Bronchial epithelial cell (primary cell): Measurements from ENCODE around the gene SLC5A4. TPM values are rescaled to one million over a fixed set of nuclear protein-coding genes. Genes with fewer than 3 reads are reported as not detected.

Experiments used
- DNase-seq: peaks from one replicate; pipeline ENCODE4 v3.0.0-alpha.2; 2010; ENCODE audit warnings: low read depth
- FAIRE-seq: peaks from 2 replicates; lab custom pipeline; 2011; peaks lifted over from hg19 to GRCh38; lab: Jason Lieb, UNC
- H3K27me3 ChIP-seq: 2 replicates; pipeline ENCODE4 v1.5.1; 2011; ENCODE audit warnings: low read length; ENCODE audit not compliant: control insufficient read depth, insufficient read depth
- H3K36me3 ChIP-seq: 2 replicates; pipeline ENCODE4 v1.5.1; 2011; ENCODE audit warnings: low read length; ENCODE audit not compliant: control insufficient read depth, insufficient read depth
- H3K4me3 ChIP-seq: 2 replicates; pipeline ENCODE4 v1.5.1; 2011; ENCODE audit warnings: mild to moderate bottlenecking, low read depth, low read length, control low read depth
- total RNA-seq: library from RNA; depleted of rRNA; stranded (reverse); fragments of >200 nt; gene quantifications from 2 replicates; pipeline ENCODE4 v1.2.1, GENCODE V29; 2014
- TF ChIP-seq, protein P1 (sequence below): IDR thresholded peaks from 2 replicates; pipeline ENCODE4 v1.5.1; 2011; ENCODE audit warnings: mild to moderate bottlenecking, moderate library complexity, low read length, control low read depth, inconsistent platforms; ENCODE audit not compliant: insufficient read depth, severe bottlenecking

SLC5A4 gene
- total RNA-seq, 1 donor from 2014 or later, result not detected

DNA sequence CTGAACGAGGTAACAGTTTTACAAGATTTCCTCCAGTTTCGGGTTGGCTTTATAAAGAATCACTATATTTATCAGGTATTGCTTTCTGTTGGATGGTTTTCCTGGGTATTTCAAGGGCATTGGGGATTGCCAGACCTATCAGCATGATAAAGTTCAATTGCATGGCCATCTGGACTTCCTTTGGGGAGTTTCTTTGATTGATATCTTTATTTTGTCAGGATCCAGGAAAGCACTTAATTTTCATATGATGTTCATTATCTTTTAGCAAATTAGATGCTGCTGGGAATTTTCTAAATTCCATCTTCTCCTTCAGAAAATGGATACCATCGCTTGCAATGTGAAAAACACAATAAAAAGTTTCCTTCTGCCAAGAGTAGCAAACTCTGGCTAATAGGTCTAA, 71.5 kb downstream of the SLC5A4 start:
- Histone ChIP-seq H3K4me3 (no peak overlapping the region), H3K27me3 (no peaks in the 10 kb centered on the region), H3K36me3 (no peaks in the 10 kb centered on the region)
- TF ChIP-seq, protein P1, sequence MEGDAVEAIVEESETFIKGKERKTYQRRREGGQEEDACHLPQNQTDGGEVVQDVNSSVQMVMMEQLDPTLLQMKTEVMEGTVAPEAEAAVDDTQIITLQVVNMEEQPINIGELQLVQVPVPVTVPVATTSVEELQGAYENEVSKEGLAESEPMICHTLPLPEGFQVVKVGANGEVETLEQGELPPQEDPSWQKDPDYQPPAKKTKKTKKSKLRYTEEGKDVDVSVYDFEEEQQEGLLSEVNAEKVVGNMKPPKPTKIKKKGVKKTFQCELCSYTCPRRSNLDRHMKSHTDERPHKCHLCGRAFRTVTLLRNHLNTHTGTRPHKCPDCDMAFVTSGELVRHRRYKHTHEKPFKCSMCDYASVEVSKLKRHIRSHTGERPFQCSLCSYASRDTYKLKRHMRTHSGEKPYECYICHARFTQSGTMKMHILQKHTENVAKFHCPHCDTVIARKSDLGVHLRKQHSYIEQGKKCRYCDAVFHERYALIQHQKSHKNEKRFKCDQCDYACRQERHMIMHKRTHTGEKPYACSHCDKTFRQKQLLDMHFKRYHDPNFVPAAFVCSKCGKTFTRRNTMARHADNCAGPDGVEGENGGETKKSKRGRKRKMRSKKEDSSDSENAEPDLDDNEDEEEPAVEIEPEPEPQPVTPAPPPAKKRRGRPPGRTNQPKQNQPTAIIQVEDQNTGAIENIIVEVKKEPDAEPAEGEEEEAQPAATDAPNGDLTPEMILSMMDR, result no peak
- FAIRE-seq, result no peak
- no peak for DNase-seq

DNA sequence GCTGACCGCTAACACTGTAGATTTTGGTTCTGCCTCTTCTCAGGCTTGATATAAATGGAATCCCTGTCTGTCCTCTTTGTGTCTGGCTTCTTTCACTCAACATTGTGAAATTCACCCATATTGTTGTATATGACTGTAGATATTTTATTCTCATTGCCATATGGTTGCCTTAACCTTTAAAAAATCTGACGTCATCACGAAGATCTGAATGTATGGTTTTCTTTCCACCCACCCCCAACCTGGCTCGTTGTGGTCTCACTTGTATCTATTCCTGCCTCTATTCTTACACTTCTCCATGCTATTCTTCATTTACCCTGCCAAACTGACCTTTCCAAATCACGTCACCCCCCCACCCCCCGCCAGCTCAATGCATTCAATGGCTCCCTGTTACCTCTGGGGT, 74.1 kb downstream of the SLC5A4 start:
- TF ChIP-seq, protein P1, result no peak
- Histone ChIP-seq H3K27me3 (no peaks in the 10 kb centered on the region), H3K36me3 (no peaks in the 10 kb centered on the region), H3K4me3 (no peak overlapping the region)
- FAIRE-seq, result no peak
- DNase-seq, result no peak

DNA sequence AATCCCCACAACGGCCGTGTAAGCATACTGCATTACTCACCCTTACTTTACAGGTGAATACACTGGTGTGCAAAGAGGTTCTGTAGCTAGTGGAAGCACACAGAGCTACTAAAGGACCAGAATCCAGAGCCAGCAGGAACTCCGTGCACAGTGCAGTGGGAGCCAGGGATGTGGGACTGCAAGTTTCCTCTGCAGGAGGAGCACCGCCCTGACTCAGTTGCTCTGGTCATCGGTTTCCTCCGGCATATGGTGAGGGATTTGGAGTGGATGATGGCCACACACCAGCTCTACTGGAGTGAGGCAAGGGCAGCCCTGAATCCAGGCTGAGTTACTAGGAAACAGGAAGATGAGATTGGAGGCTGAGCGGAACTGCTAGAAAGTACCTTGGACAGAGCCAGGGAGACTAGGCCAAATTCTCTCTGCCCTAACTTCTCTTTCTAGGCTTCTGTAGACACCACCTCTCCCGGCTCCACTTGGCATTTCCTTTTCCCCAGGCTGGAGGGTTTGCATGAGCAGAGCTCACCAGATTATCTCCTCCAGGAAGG, 77.9 kb downstream of the SLC5A4 start:
- Histone ChIP-seq H3K27me3 (peaks cover 2% of the 10 kb centered on the region), H3K36me3 (no peaks in the 10 kb centered on the region), H3K4me3 (no peak overlapping the region)
- TF ChIP-seq, protein P1, result no peak
- DNase-seq (no peak), FAIRE-seq (no peak)

DNA sequence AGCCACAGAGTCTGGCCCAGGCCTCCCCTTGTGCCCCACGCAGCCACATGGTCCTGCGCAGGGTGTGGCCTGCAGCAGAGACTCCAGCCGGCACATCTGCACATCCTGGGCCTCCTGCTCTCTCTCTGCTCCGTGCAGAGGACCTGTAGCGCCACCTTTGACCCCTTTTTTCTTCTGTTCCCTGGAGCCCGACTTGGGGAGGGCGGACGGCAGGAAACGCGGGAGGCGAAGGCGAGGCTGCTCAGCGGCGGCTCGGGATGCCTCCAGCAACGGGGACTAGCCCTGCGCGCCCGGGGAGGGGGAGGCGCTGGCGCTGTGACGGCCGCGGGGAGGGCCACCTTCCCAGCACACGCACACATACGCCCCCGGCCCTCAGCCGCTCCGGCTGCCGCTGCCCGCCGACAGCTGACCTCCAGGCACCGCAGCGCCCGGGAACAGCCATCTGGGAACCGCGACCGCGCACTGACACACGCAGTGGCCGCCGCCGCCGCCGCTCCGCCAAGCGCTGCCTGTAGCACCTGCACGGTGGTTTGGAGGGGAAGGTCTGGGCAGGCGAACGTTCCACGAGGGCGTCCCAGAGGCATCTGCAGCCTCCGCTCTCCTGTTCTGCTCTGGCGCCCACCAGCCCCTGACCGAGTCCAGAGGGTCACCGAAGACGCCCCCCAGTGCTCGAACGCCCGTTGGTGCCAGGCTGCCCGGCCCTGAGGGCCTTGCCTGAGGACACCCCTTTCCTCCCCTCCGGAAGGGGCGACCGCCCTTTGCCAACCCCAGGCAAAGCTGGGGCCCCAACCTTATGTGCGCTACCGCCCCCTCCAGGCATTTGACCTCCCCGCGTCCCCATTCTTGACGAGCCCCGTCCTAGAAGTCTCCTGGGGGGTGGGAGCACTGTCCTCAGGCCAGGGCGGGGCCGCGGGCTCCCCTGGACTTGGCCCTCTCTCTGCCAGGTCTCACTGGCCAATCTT, 79.2 kb downstream of the SLC5A4 start:
- no peaks in the 10 kb centered on the region for H3K36me3 ChIP-seq
- peaks cover 2% of the 10 kb centered on the region for H3K27me3 ChIP-seq
- FAIRE-seq (no peak), DNase-seq (no peak)
- TF ChIP-seq, protein P1, result no peak
- no peak overlapping the region for H3K4me3 ChIP-seq

DNA sequence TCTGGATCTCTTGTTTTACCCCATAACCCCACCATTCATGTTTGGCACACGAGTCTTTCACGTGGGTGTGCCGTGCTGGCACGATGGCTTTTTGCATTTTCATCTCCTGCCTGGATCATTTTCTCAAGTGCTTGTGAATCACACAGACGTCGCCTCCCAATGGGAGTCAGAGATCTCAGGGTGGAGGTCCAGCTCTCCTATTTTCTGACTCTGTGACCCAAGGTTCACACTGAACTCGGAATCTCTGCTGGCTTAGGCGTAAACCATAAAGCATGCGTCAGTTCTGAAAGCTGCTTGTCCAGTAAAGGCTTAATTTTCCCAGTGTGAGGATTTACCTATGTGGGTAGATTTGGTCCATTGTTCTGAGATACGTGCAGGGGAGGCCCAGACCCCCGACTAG, 80.0 kb downstream of the SLC5A4 start:
- FAIRE-seq (peak; percentile 28), DNase-seq (no peak)
- H3K4me3 ChIP-seq, result no peak overlapping the region
- TF ChIP-seq, protein P1, result no peak
- H3K27me3 ChIP-seq, result peaks cover 2% of the 10 kb centered on the region
- no peaks in the 10 kb centered on the region for H3K36me3 ChIP-seq

Other genes starting within 250 kb of the SLC5A4 start
- gene SLC5A1, start 212.1 kb downstream of the SLC5A4 start, total RNA-seq, result 0.26 and 0.90 TPM in 2 replicates
- gene C22orf42, start 96.0 kb downstream of the SLC5A4 start, total RNA-seq, result not detected in 2 replicates
- gene RFPL2, start 50.3 kb downstream of the SLC5A4 start, total RNA-seq, result not detected in 2 replicates
- not detected in 2 replicates for gene RFPL3, start 102.5 kb upstream of the SLC5A4 start, total RNA-seq
- gene RTCB, start 156.9 kb upstream of the SLC5A4 start, total RNA-seq, result 107 and 165 TPM in 2 replicates
- gene BPIFC, start 209.1 kb upstream of the SLC5A4 start, total RNA-seq, result 0.64 TPM in 1 of 2 replicates, not detected in the other
- gene FBXO7, start 219.5 kb upstream of the SLC5A4 start, total RNA-seq, result 47.4 and 49.5 TPM in 2 replicates